Mesenchymal stem cell (in vitro differentiated cells and primary cell): Measurements from ENCODE around the gene IL1F10.

ENCODE experiments used
- DNase-seq: peaks from one replicate; pipeline ENCODE4 v3.0.0-alpha.2; 2013
- H2AFZ ChIP-seq: one replicate; pipeline ENCODE4 v1.6.1; 2013; ENCODE audit warnings: low read depth, mild to moderate bottlenecking, control low read depth, inconsistent platforms, low read length, moderate library complexity
- H2AK5ac ChIP-seq: 2 replicates; pipeline ENCODE4 v1.6.1; 2013; ENCODE audit warnings: low read length, moderate library complexity, mild to moderate bottlenecking, inconsistent platforms; ENCODE audit not compliant: severe bottlenecking
- H2BK120ac ChIP-seq: one replicate; pipeline ENCODE4 v1.6.1; 2013; ENCODE audit warnings: low read depth, mild to moderate bottlenecking, inconsistent platforms, low read length, moderate library complexity
- H2BK12ac ChIP-seq, 2 experiments: one replicate each; pipeline ENCODE4 v1.6.1; 2013; ENCODE audit warnings: inconsistent platforms in 2 of 2, low read length in 2 of 2, mild to moderate bottlenecking in 2 of 2, moderate library complexity in 2 of 2, control low read depth in 1 of 2
- H2BK15ac ChIP-seq: one replicate; pipeline ENCODE4 v1.6.1; 2013; ENCODE audit warnings: mild to moderate bottlenecking, low read depth, inconsistent platforms; ENCODE audit not compliant: poor library complexity, severe bottlenecking
- H2BK5ac ChIP-seq: 2 replicates; pipeline ENCODE4 v1.6.1; 2013; ENCODE audit warnings: low read depth, mild to moderate bottlenecking, low read length, control low read depth, inconsistent platforms; ENCODE audit not compliant: poor library complexity, severe bottlenecking
- H3K14ac ChIP-seq, 2 experiments: one replicate each; pipeline ENCODE4 v1.6.1; 2013; ENCODE audit warnings: inconsistent platforms in 2 of 2, low read length in 2 of 2, control low read depth in 1 of 2, mild to moderate bottlenecking in 1 of 2, moderate library complexity in 1 of 2
- H3K18ac ChIP-seq, 2 experiments: one replicate each; pipeline ENCODE4 v1.6.1; 2013; ENCODE audit warnings: inconsistent platforms in 2 of 2, low read length in 2 of 2, control low read depth in 1 of 2, low read depth in 1 of 2, mild to moderate bottlenecking in 1 of 2
- H3K23ac ChIP-seq, 2 experiments: one replicate each; pipeline ENCODE4 v1.6.1; 2013; ENCODE audit warnings: inconsistent platforms in 2 of 2, low read length in 2 of 2, mild to moderate bottlenecking in 2 of 2, moderate library complexity in 2 of 2, control low read depth in 1 of 2
- H3K27ac ChIP-seq: 2 replicates; pipeline ENCODE4 v1.5.1; 2013; ENCODE audit warnings: mild to moderate bottlenecking, moderate library complexity, low read length, control low read depth, inconsistent platforms; ENCODE audit not compliant: poor library complexity, severe bottlenecking
- H3K27me3 ChIP-seq, 2 experiments: 2 replicates each; pipeline versions ENCODE4 v1.6.1 to v1.7.0; 2013; ENCODE audit warnings: low read length in 2 of 2, mild to moderate bottlenecking in 2 of 2, moderate library complexity in 2 of 2, control low read depth in 1 of 2, inconsistent platforms in 1 of 2; ENCODE audit not compliant: control insufficient read depth in 1 of 2, insufficient read depth in 1 of 2
- H3K36me3 ChIP-seq, 2 experiments: 2 replicates each; pipeline versions ENCODE4 v1.6.1 to v1.7.0; 2013; ENCODE audit warnings: low read length in 2 of 2, control low read depth in 1 of 2, inconsistent platforms in 1 of 2, low read depth in 1 of 2, mild to moderate bottlenecking in 1 of 2; ENCODE audit not compliant: insufficient read depth in 2 of 2, control insufficient read depth in 1 of 2
- H3K4ac ChIP-seq, 2 experiments: one replicate each; pipeline ENCODE4 v1.6.1; 2013; ENCODE audit warnings: inconsistent platforms in 2 of 2, low read length in 2 of 2, mild to moderate bottlenecking in 2 of 2, moderate library complexity in 2 of 2, control low read depth in 1 of 2, low read depth in 1 of 2
- H3K4me1 ChIP-seq: 2 replicates; pipeline ENCODE4 v1.6.1; 2013; ENCODE audit warnings: low read depth, low read length, control low read depth; ENCODE audit not compliant: control insufficient read depth, insufficient read depth
- H3K4me2 ChIP-seq: 2 replicates; pipeline ENCODE4 v1.6.1; 2013; ENCODE audit warnings: low read length, mild to moderate bottlenecking, inconsistent platforms; ENCODE audit not compliant: poor library complexity, severe bottlenecking
- H3K4me3 ChIP-seq, 2 experiments: 2 replicates each; pipeline versions ENCODE4 v1.5.1 to v1.7.0; 2013; ENCODE audit warnings: low read length in 2 of 2, mild to moderate bottlenecking in 2 of 2, control low read depth in 1 of 2, low read depth in 1 of 2; ENCODE audit not compliant: insufficient read depth in 1 of 2
- H3K79me1 ChIP-seq: replicated peaks from 2 replicates; pipeline ENCODE4 v1.6.1; 2013; ENCODE audit warnings: mild to moderate bottlenecking, control low read depth, low read length, inconsistent platforms; ENCODE audit not compliant: poor library complexity, severe bottlenecking
- H3K9ac ChIP-seq: 2 replicates; pipeline ENCODE4 v1.7.0; 2013; ENCODE audit warnings: mild to moderate bottlenecking, low read length, moderate library complexity
- H3K9me3 ChIP-seq: 2 replicates; pipeline ENCODE4 v1.7.0; 2013; ENCODE audit warnings: mild to moderate bottlenecking, low read length; ENCODE audit not compliant: control insufficient read depth
- H4K8ac ChIP-seq: one replicate; pipeline ENCODE4 v1.6.1; 2013; ENCODE audit warnings: inconsistent platforms, mild to moderate bottlenecking, low read length, moderate library complexity
- H4K91ac ChIP-seq: one replicate; pipeline ENCODE4 v1.6.1; 2013; ENCODE audit warnings: mild to moderate bottlenecking, low read length, inconsistent platforms
- WGBS: methylation state at CpG from one replicate; pipeline ENCODE4 v1.1.7; 2013; ENCODE audit warnings: mixed read lengths; 5-methylcytosine and 5-hydroxymethylcytosine counted together

IL1F10 gene

GRCh38 chr2:113057117-113057516, 10.7 kb upstream of the IL1F10 start:
- Histone ChIP-seq H2BK120ac (no peak overlapping the region), H3K27me3 (peaks cover 4 to 33% of the 10 kb centered on the region in 2 experiments), H3K36me3 (no peaks in the 10 kb centered on the region), H3K4me3 (no peak overlapping the region), H4K91ac (no peak overlapping the region), H3K9me3 (peaks cover 35% of the 10 kb centered on the region), H2AK5ac (no peak overlapping the region), H3K9ac (no peak overlapping the region), H3K4me1 (no peaks in the 10 kb centered on the region), H3K4me2 (no peak overlapping the region), H2AFZ (no peak overlapping the region), H3K27ac (no peak overlapping the region), H3K18ac (no peak overlapping the region), H4K8ac (no peak overlapping the region), H2BK12ac (no peak overlapping the region), H3K23ac (no peak overlapping the region), H2BK15ac (no peak overlapping the region), H3K4ac (no peak overlapping the region), H2BK5ac (no peak overlapping the region), H3K79me1 (no peaks in the 10 kb centered on the region), H3K14ac (no peak overlapping the region)
- 28% methylated on average over 1 of the region's 1 CpG for WGBS
- DNase-seq = no peak

DNA sequence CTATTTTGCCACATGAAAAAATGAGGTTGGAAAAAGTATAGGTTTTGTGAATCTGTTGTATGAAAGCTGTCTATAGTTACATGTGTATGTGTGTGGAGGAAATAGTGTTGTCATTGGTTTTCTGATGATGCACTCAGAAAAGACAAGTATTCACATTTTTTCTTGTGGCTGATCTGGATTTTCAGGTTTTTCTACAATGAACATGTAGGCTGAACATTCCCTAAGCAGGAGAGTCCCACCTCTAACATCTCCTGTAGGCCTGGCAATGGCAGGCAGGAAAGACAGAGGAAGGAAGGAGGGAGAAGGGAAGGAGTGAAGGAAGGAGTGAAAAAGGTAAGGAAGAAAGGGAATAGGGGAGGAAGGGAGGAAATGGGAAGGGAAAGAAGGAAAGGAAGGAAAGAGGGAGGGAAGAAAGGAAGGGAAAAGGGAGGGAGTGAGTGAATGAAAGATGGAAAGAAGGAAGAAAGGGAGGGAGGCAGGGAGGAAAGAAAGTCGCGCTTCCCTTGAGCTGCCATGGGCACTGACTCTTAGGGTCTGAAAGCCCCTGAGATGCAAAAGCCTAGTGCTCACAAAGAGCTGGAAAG, 9.3 kb upstream of the IL1F10 start:
- H3K4ac ChIP-seq = no peak overlapping the region
- no peak overlapping the region for H3K4me2 ChIP-seq
- no peak overlapping the region for H3K27ac ChIP-seq
- no peak overlapping the region for H3K4me3 ChIP-seq
- H2BK15ac ChIP-seq = no peak overlapping the region
- H3K4me1 ChIP-seq = no peaks in the 10 kb centered on the region
- no peak overlapping the region for H2BK120ac ChIP-seq
- no peak overlapping the region for H2AK5ac ChIP-seq
- no peak overlapping the region for H2BK12ac ChIP-seq
- 50% methylated on average over 2 of the region's 2 CpGs for WGBS
- H2AFZ ChIP-seq = no peak overlapping the region
- DNase-seq = no peak
- no peak overlapping the region for H3K9ac ChIP-seq
- H3K9me3 ChIP-seq = peaks cover 29% of the 10 kb centered on the region
- H3K79me1 ChIP-seq = no peaks in the 10 kb centered on the region
- H4K8ac ChIP-seq = no peak overlapping the region
- H3K36me3 ChIP-seq = no peaks in the 10 kb centered on the region
- H3K27me3 ChIP-seq = peaks cover 14 to 30% of the 10 kb centered on the region in 2 experiments
- no peak overlapping the region for H3K14ac ChIP-seq
- no peak overlapping the region for H3K23ac ChIP-seq
- H4K91ac ChIP-seq = no peak overlapping the region
- H2BK5ac ChIP-seq = no peak overlapping the region
- no peak overlapping the region for H3K18ac ChIP-seq

- H3K23ac ChIP-seq = no peak within 1 kb of the TSS
- no peak within 1 kb of the TSS for H3K14ac ChIP-seq
- H2BK5ac ChIP-seq = no peak within 1 kb of the TSS
- H2AK5ac ChIP-seq = no peak within 1 kb of the TSS
- H3K36me3 ChIP-seq = no peaks in the 10 kb centered on the region
- no peak within 1 kb of the TSS for H2BK120ac ChIP-seq
- 73% methylated on average over 14 of the region's 15 CpGs for WGBS
- H3K4me2 ChIP-seq = no peak within 1 kb of the TSS
- H3K27me3 ChIP-seq = peaks cover 20 to 30% of the 10 kb centered on the region in 2 experiments
- H3K4ac ChIP-seq = no peak within 1 kb of the TSS
- no peaks in the 10 kb centered on the region for H3K79me1 ChIP-seq
- no peak within 1 kb of the TSS for H2BK12ac ChIP-seq
- H3K9ac ChIP-seq = no peak within 1 kb of the TSS
- H3K9me3 ChIP-seq = peaks cover 21% of the 10 kb centered on the region
- no peak within 1 kb of the TSS for H4K91ac ChIP-seq
- no peak within 1 kb of the TSS for H4K8ac ChIP-seq
- H2BK15ac ChIP-seq = no peak within 1 kb of the TSS
- no peak within 1 kb of the TSS for H3K4me3 ChIP-seq
- H3K18ac ChIP-seq = no peak within 1 kb of the TSS
- no peak within 1 kb of the TSS for H3K27ac ChIP-seq
- H3K4me1 ChIP-seq = no peaks in the 10 kb centered on the region
- no peak for DNase-seq
- no peak within 1 kb of the TSS for H2AFZ ChIP-seq
These were observed 8.5 kb upstream of the IL1F10 start, which contains the start of gene IL36RN for GRCh38 chr2:113058998-113059960. IL36RN (plus strand) TSS chr2:113059198; CDS start chr2:113059439, 241 bp downstream.

DNA sequence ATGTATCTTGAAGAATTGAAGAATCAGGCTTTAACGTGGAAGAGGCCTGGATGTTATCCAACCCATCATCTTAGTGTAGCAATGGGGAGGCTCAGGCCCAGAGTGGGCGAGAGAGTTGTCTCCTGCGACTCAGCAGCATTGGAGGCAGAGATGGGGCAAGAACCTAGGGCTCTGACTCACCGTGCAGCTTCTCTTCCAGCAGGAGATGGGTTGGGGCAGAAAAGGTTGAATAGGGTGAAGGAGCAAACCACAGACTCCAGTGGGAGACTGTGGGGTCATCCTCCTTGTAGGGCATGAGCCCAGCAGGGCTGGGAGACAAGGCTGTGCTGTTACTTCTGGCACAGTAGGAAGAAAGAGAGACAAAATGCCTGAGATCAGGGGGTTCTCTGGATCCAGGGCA, 7.4 kb upstream of the IL1F10 start:
- no peak overlapping the region for H3K27ac ChIP-seq
- WGBS = 69% methylated on average over 4 of the region's 4 CpGs

More for the DNA sequence above, 7.4 kb upstream of the IL1F10 start:
- no peak overlapping the region for H2BK5ac ChIP-seq
- no peak overlapping the region for H3K4me2 ChIP-seq
- H3K23ac ChIP-seq = no peak overlapping the region
- peaks cover 23 to 37% of the 10 kb centered on the region in 2 experiments for H3K27me3 ChIP-seq
- no peak overlapping the region for H2BK120ac ChIP-seq
- no peaks in the 10 kb centered on the region for H3K4me1 ChIP-seq
- H2AFZ ChIP-seq = no peak overlapping the region
- H3K14ac ChIP-seq = no peak overlapping the region
- H3K4me3 ChIP-seq = no peak overlapping the region
- DNase-seq = no peak
- H4K91ac ChIP-seq = no peak overlapping the region
- no peak overlapping the region for H2BK15ac ChIP-seq
- H4K8ac ChIP-seq = no peak overlapping the region
- H3K36me3 ChIP-seq = no peaks in the 10 kb centered on the region
- H3K79me1 ChIP-seq = no peaks in the 10 kb centered on the region
- H2BK12ac ChIP-seq = no peak overlapping the region
- H3K18ac ChIP-seq = no peak overlapping the region
- peaks cover 16% of the 10 kb centered on the region for H3K9me3 ChIP-seq
- no peak overlapping the region for H3K4ac ChIP-seq
- no peak overlapping the region for H2AK5ac ChIP-seq
- H3K9ac ChIP-seq = no peak overlapping the region
